ENCODE results near the gene DENND1C. TPM values are rescaled to one million over a fixed set of nuclear protein-coding genes. Genes with fewer than 3 reads are reported as not detected.

Gene DENND1C
- polyA plus RNA-seq, 10 donors, result 0.39 to 4.3 (median 1.1) TPM

- no peak for DNase-seq
These were observed 655 bp downstream of the DENND1C start for GRCh38 chr19:6480848-6481415.

DNA sequence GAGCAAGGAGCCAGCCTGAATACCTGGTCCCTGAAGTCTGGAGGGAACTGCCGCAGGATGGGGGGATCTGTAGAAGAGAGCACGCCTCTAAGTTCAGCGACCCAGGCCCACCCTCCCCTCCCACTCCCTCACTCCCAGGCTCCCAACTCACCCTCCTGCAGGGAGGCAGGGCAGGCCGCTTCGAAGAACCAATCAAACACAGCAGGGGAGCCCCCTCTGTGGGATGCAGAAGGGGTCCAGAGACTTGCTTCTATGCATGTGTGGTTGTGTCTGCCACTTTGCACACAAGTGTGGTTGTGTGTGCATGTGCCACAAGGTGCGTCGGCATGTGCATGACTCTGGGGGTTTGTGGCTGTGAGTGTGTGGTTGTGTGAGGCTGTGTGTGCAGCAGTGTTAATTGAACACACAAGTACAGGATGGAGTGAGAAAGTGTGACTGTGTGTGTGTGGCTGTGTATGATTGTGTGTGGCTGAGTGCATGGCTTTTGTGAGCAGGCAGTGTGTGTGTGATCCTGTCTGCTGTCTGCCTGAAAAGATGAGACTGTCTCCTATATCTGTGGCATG, 1.7 kb downstream of the DENND1C start:
- no peak for DNase-seq

- DNase-seq, result no peak
These were observed 2.8 kb downstream of the DENND1C start for GRCh38 chr19:6478815-6479214.

DNA sequence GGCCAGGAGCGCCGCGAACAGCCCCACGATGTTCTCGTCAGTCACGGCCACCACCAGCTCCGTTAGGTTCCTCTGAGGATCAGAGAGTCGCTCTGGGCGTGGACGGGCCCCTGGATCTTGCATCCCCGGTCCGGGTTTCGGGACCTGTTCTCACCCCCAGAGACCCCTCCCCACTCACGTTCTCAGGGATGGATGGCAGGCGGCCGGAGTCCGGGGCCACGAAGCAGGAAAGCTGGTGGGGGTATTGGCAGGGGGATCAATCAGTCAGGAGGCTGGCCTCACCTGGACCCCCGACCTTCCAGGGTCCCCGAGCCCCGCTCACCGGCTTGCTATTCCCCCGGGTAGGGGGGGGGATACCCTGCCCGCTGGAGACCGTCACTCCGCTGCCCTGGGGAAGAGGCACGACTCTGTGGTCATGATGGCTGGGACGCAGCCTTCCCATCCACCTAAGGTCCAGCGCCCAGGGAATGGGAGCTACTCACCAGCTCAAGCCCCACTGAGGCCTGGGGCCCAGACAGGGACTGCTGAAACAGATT, 4.6 kb downstream of the DENND1C start:
- no peak for DNase-seq

DNA sequence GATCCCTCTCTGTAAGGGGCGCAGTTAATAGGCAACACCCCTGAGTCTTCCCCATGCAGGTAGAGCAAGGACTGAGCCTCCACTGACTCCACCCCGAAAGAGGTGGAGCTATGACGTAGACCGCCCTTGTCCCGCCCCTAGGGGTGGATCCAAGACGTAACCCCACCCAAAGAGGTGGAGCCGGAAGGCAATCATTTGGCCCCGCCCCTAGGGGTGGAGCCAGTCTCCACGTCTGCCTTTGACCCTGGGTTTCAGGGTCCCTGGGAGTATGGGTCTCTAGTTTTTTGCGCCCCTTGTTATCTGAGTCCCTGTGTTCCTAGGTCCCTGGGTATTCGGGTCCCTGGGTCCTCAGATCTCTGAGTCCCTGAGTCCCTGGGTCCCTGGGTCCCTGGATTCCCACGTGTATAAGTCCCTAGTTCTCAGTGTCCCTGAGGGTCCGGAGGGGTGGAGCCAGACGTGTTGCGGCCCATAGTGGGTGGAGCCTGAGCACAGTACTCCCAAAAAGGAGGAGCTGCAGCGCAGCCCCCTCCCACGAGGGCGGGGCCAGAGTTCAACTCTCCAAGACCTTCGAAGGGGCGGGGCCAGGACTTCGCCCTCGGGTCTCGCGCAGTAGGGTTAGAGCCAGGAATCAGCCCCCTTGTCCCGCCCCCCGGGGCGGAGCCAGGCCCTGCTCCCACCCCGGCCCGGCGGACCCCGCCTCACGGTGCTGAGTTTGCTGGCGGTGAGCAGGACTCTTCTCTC, 5.3 kb downstream of the DENND1C start:
- DNase-seq, result peak in 1 of 3 donors; percentile 33

DNA sequence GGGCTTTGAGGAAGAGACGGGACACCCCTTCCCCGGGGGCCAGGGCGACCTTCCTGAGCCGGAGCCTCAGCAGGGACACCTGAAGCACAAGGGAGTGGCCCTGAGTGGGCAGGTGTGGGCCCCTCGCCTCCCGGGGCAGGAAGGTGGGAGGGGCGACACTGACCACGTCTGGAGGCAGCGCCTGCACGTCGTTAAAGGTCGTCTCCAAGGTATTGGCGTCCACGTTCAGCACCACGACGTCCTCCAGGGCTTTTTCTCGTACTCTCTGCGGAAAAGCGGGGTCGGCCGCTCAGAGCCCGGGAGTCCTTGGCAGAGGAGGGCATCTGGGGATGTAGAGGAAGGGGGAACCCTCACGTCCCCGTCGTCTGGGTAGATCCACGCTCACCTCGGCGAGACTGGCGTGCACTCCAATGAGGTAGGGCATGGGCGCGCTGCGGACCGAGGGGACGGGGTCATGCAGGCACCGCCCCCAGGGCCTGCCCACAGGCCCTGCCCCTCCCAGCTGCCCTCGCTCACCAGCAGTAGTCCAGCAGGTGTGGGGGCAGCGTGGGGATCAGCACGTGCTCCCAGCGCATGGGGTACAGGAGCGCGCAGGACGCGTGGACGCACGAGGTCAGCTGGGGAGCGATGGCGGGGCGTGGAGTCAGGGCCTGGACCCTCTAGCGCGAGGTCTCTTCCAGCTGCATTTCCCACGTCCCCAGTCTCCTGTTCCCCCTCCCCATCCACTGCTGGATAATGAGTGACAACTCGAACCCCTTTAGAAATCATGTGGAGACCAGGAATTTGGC, 6.1 kb downstream of the DENND1C start:
- DNase-seq, result no peak

DNA sequence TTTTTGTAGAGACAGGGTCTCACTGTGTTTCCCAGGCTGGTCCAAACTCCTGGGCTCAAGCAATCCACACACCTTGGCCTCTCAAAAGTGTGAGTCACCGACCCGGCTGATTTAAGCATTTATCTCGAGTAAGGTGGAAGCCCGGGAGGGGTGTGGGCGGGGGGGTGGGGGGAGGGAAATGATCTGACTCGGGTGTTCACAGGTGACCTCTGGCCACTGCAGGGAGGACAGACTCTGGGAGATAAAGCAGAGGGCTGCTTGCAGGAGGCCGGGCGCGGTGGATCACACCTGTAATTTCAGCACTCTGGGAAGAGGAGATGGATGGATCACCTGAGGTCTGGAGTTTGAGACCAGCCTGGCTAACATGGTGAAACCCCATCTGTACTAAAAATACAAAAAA, 7.9 kb downstream of the DENND1C start:
- DNase-seq, result no peak

DNA sequence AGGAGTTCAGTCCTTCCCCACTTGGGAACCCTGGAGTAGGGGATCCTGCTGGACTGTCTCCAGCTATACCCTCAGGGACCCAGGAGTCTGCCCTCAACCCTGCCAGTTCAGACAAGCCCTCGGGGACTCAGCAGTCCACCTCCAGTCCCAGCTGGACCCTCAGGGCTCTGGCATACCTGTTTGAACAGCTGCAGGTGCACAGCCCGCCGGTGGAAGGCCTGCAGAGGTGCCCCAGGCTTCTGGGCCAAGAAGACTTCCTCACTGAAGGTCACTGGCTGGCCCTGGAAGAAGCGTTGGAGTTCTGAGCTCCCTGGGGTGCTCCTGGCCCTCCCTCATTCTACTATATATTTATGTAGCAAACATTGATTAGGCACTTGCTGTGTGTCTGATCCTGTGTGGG, 8.9 kb downstream of the DENND1C start:
- DNase-seq, result no peak

- DNase-seq, result no peak
These were observed 10.5 kb downstream of the DENND1C start for GRCh38 chr19:6471076-6471475.

DNA sequence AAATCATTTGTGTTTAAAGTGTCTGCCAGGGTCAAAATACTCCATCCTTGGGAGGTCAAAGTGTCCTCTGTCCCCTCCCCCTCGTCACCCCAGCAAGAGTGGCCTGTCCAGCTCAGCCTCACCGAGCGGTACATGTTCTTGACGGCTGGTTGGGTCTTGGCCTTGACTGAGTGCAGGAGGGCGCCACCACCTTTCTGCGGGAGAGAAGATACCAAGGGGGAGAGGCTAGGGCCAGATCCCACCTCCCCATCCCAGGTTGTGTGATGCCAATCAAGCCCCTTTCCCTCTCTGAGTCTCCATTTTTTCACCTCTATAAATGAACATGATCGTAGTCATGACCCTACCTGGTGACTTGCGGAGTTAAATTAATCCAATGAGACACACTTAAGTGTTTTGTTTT, 11.4 kb downstream of the DENND1C start:
- no peak for DNase-seq

GRCh38 chr19:6467384-6467783, 14.2 kb downstream of the DENND1C start:
- DNase-seq, result no peak

GRCh38 chr19:6466526-6467248, 14.9 kb downstream of the DENND1C start:
- no peak for DNase-seq

DNA sequence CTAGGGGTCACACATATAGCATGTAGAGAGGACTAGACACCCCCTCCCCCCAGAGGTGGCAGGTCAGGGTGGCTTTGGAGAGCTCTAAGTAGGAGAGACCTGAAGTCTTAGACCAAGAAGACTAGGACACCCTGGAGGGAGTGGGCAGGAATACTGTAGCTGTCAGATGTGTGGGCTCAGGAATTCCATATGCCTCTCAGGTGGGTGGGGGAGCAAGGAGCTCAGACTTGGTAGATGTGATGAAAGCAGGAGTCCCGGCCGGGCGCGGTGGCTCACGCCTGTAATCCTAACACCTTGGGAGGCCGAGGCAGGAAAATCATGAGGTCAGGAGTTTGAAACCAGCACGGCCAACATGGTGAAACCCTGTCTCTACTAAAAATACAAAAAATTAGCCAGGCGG, 15.9 kb downstream of the DENND1C start:
- DNase-seq, result no peak

DNA sequence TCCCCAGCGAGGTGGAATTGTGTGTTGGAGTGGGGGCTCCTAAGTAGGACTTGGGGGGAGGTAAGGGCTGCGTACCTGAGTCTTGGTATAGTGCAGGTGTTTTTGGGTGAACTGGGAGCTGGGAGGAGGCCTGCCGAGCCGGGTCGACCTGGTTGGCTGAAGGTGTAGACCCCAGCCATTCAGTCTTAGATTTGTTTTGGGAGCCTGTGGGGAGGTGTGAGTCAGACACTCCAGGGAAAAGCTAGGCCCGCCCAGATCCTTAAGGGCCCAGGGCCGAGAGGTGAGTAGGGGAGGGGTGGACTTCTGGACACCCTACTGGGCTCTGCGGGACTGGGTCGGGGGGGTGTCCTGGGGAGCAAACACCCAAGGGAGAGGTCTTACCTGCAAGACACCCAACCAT, 16.6 kb downstream of the DENND1C start:
- DNase-seq, result no peak

DNA sequence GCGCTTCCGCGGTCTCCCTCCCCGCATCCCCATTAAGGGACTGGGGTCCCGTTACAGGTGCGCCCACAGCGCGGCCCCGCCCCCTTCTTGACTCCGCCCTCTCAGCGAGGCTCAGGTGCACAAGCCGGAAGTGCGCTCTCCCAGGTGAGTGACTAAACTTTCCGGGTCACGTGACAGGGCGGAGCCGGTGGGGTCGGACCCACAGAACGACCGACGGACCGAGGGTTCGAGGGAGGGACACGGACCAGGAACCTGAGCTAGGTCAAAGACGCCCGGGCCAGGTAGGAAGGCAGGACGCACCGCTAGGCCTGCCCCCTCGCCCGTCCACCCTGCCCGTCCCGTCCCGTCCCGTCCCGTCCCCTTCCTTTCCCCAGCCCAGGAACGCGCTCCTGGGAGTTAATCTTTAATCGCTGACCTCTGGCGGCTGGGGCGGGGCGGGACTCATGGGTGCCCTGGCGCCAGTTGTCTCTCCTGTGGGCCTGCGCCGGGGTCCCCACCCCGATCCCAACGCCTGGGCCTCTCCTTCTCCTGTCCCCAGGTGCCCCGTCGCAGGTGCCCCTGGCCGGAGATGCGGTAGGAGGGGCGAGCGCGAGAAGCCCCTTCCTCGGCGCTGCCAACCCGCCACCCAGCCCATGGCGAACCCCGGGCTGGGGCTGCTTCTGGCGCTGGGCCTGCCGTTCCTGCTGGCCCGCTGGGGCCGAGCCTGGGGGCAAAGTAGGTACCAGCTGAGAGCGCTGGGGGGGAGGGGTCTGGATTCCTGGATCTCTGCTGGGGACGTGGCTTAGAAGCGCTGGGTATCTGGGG, 17.3 kb downstream of the DENND1C start, which contains the start of gene CRB3:
CRB3 (plus strand) TSS at position 202 of the 804 bp plus-strand sequence; CDS start at position 633, 431 bp downstream.
- DNase-seq, result no peak

DNA sequence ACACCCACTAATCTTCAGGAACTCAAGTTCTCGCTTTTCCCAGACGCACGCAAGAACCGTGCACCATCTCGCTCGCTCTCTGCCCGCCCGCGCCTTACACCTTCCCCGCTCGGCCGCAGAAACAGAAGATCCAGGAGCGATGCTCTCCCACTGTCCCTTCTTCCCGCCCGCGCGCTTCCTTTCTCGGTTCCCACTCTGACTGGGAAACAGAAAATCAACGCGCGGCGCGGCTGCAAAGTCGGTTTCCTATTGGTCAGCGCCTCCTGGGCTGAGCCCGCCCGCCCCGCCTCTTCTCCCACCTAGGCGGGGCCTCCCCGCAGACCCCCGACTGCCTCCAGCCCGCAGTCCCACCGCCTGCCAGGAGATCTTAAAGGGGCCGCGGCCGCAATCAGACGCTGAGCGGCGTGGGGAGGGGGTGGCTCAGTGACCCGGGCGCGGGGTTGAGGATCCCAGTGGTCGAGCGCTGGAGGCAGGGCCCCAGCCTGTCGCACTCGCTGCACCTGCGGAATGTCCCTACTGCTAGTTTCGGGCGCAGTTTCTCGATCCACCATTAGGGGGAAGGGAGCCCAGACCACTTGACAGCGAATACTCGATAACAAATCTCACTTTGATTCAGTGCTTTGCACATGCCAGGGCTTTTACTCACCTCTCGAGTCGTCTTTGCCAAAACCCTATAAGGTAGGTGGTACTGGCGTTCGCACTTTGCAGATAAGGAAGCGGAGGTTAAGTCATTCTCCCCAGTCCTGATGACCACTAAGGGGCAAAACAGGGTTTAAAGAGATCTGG, 21.3 kb downstream of the DENND1C start:
- peak; percentile 99 for DNase-seq

- peak; percentile 78 to 93 (median 83) for DNase-seq
These were observed 22.1 kb downstream of the DENND1C start, which contains the start of gene SLC25A23 for GRCh38 chr19:6459262-6460098. SLC25A23 (minus strand) TSS chr19:6459792; CDS start chr19:6459628, 164 bp downstream.

- peak in 1 of 3 donors; percentile 30 for DNase-seq
These were observed 22.8 kb downstream of the DENND1C start for GRCh38 chr19:6458695-6459261.
